PC-3 (cell line): ENCODE results near the gene HNRNPF.

Experiments used
- CTCF ChIP-seq: fragments of 300-600 bp; sonication (generic); conservative IDR thresholded peaks from 2 replicates; pipeline ENCODE4 v1.5.1; 2017; ENCODE audit warnings: antibody characterized with exemption, low read depth, mild to moderate bottlenecking, low read length
- EZH2 ChIP-seq: fragments of 300-600 bp; sonication (generic); IDR thresholded peaks from one replicate; pipeline ENCODE4 v1.6.1; 2017; ENCODE audit warnings: antibody characterized with exemption, mild to moderate bottlenecking, low read length; ENCODE audit not compliant: unreplicated experiment

- TF ChIP-seq CTCF (no peak), EZH2 (no peak)
Measured at GRCh38 chr10:43448742-43449141, 39.8 kb upstream of the HNRNPF start.
